Transverse colon (tissue), 4 donors: ENCODE results near the gene MED20.

Experiments used
- POLR2AphosphoS5 ChIP-seq, 3 donors: sonication (generic); formaldehyde crosslinking; IDR thresholded peaks; one replicate each; pipeline ENCODE4 v1.6.1; 2016; ENCODE audit warnings: antibody characterized with exemption in 3 of 3
- TF ChIP-seq, protein P1 (sequence below), 5 experiments: fragments of 200-600 bp in 3 of 5; fragments of 450-650 bp in 2 of 5; sonication (generic) in 3 of 5; IDR thresholded peaks; 1 replicate in 2 of 5; 2 replicates in 3 of 5; pipeline ENCODE4 v1.5.1; 2016 to 2017; ENCODE audit warnings: antibody characterized with exemption in 5 of 5, inconsistent platforms in 3 of 5, mild to moderate bottlenecking in 2 of 5, moderate library complexity in 1 of 5

DNA sequence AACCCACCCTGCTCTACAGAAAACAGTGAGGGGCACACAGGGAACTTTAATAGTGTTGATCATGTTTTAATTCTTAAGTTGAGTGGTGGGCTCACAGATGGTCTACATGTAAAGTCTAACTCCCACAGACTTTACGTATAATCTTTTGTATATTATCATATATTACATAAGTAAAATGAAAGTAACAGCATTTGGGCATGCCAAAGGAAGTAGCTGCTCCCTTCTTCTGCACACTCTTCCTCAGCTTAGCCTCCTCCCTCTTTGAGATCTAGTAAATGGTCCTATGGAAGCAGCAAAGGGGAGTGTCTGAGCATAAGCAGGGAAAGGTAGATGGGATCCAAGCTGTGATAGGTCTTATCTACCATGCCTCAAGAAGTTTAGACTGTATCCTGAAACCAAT is 11.2 kb downstream of the MED20 start:
- TF ChIP-seq, protein P1, sequence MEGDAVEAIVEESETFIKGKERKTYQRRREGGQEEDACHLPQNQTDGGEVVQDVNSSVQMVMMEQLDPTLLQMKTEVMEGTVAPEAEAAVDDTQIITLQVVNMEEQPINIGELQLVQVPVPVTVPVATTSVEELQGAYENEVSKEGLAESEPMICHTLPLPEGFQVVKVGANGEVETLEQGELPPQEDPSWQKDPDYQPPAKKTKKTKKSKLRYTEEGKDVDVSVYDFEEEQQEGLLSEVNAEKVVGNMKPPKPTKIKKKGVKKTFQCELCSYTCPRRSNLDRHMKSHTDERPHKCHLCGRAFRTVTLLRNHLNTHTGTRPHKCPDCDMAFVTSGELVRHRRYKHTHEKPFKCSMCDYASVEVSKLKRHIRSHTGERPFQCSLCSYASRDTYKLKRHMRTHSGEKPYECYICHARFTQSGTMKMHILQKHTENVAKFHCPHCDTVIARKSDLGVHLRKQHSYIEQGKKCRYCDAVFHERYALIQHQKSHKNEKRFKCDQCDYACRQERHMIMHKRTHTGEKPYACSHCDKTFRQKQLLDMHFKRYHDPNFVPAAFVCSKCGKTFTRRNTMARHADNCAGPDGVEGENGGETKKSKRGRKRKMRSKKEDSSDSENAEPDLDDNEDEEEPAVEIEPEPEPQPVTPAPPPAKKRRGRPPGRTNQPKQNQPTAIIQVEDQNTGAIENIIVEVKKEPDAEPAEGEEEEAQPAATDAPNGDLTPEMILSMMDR (IDR thresholded peaks at IDR 0.05), result no peak
- no peak for TF ChIP-seq POLR2AphosphoS5 (IDR thresholded peaks at IDR 0.05)
